Measurements from ENCODE around the gene RIMBP3C. TPM values are rescaled to one million over a fixed set of nuclear protein-coding genes. Genes with fewer than 3 reads are reported as not detected.
"Not testable (repeated sequence)": the region's sequence is repeated elsewhere in the genome, so short reads cannot be mapped to it uniquely, and the experiment has no call there.

Gene RIMBP3C
- polyA plus RNA-seq, 1 donor, result 0.35 TPM

DNA sequence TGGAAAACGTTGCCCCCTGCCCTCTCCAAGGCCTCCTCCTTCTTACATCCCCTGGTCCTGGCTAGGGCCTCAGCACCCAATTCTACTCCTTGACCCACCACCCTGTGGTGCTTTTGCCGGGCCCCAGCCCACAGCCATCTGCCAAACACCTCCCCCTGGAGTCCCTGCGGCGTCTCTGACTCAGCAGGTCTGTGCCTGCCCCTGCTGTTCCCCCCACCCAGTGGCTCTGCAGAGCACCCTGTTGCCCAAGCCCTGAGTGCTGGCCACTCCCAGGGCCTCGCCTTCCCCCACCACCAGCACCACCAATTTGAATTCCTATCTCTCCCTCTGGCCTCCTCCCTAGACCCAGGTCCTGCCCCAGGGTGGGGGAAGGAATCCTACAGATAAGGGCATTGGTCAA, 19.7 kb downstream of the RIMBP3C start:
- not testable (repeated sequence) for DNase-seq (ENCODE audit: low read depth)

DNA sequence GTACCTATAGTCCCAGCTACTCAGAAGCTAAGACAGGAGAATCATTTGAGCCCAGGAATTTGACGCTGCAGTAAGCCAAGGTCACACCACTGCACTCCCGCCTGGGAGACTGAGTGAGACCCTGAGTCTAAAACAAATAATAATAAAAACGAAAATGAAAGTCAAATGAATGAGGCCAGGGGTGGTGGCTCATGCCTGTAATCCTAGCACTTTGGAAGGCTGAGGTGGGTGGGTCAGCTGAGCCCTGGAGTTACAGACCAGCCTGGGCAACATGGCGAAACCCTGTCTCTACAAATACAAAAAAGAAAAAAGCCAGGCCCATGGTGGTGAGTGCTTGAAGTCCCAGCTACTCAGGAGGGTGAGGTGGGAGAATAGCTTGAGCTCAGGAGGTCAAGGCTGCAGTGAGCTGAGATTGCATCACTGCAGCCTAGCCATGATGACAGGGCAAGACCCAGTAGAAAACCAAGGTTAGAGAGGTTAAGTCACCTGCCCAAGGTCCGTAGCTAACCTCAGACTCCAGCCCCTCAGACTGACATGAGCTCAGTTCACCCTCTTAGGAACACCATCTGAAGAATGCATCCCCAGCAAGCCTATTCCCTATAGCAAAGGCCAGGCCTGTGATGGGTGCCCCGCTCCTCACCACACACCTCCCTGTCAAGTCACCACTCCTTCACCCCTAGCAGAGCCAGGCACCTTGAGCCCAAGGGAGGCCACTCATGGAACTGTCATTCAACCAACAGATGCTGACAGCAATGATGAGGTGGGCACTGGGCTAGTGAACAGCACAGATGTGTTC, 24.4 kb downstream of the RIMBP3C start:
- not testable (repeated sequence) for DNase-seq (ENCODE audit: low read depth)

DNA sequence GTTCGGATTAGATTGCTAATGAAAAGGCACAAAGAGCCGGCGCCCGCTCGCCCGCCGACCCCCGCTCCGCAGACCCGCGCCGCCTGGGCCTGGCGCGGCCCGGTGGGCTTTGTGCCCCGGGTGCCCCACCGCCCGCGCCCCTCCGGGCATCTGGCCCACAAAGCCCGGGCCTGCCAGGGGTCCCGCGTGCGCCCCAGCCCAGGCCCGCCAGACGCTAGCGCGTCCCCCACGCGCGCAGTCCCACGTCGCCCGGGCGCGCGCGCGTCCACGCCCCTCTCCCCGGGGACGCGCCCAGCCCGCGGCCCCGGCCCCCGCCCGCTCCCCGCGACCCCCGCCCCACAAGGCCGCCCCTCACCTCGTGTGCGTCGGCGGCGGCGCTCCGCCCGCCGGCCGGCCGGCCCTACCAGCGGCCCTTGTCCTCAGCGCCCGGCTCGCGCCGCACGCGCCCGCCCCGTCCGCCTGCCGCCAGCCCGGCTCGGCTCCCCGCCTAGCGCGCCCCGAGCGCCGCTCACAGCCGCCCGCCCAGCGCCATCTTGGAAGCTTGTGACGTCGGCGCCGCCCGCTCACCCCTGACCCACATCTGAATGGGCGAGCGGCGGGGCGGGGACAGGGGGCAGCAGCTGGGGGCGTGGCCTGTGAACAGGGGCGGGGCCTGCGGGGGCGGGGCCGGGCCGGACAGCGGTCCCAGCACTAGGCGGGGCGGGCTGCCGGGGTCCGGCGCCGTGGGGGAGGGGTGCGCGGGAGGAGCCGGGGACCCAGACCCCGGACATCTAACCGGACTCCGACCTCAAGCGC, 34.1 kb downstream of the RIMBP3C start:
- not testable (repeated sequence) for DNase-seq (ENCODE audit: low read depth)

DNA sequence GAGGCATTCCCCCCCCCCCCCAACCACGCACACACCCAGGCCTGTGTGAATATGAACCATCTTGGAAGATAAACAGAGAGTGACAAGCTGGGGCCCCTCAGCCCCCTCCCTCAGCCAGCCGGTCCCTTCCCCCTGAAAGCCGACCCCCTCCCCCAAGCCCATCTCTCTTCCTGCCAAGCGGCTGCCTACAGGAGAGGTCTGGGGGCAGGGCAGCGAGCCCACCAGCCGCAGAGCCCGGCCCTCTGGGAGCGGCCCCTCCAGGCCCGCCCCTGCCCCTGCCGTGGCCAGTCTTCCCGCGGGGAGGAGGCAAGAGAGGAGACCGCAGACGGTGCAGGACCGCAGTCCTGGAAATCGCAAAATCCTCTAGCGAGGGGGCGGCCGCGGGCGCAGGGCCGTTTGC, 34.7 kb downstream of the RIMBP3C start:
- DNase-seq (ENCODE audit: low read depth), result not testable (repeated sequence)

DNA sequence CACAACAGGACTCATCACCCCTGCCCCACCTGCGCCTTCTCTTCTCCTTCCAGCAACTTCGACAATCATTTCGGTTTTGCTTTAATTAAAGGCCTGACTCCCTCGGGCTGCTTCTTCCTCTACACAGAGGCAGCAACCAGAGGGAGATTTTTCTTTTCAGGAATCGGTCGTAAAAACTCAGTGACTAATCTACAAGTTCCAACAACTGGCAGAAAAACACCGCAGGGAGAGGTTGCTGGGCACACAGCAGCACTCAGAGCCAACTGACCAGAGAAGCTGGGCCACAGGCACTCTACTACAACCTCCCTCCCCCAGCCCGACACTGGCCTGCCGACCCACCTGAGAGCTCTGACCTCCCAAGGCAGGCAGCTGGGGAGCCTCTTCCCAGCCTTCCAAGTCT, 36.0 kb downstream of the RIMBP3C start:
- not testable (repeated sequence) for DNase-seq (ENCODE audit: low read depth)

DNA sequence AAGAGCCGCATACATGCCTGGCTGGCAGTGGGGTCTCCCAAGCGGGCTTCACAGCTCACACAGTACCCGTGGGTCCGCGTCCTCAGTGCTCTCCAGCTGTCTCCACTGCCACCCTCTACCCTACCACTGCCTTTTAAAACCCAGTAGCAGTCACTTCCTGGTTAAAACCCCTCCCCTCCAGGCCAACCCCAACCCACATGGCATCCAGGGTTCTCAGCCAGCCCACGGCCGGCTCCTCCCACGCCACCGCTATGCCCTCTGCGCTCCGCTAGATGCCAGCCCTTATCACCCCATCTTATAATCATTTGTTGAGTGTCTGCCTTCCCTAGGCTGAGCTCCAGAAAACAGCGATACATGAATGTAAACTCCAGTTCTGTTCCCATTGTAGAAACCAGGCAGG, 37.1 kb downstream of the RIMBP3C start:
- DNase-seq (ENCODE audit: low read depth), result not testable (repeated sequence)

DNA sequence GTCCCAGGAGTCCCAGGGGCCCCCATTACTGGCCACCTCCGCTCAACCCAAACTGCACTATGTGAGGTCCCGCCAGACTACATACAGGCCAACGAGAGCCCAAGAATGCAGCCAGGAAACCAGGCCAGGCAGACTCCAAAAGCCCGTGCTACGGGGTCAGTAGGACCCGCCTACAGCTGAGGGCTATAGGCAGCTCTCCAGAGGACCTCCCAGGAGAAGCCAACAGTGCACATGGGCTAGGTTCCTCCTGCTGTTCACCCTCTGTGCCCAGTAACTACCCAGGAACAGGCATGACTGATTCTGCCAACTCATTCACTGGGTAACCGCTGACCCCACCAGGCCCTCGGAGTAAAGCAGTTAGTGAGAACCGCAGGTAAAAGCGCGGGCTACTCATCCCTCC, 39.2 kb downstream of the RIMBP3C start:
- not testable (repeated sequence) for DNase-seq (ENCODE audit: low read depth)

DNA sequence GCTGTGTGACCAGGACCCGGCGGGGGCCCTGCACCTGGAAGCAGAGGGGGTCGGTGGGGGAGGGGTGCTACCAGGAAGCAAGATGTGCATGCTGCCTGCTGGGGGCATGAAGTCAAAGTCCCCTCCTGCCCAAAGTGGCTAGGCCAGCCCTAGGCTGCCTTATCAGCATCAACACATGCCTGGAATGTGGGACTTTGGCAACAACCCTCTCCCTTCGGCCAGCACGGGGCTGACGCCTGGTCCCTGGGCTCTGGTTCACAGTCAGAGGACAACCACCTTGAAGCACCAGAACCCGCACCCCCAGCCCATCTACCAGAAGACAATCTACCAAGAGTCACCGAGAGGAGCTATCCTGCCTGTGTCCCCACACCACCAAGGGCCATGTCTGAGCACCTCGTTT, 40.9 kb downstream of the RIMBP3C start:
- not testable (repeated sequence) for DNase-seq (ENCODE audit: low read depth)

DNA sequence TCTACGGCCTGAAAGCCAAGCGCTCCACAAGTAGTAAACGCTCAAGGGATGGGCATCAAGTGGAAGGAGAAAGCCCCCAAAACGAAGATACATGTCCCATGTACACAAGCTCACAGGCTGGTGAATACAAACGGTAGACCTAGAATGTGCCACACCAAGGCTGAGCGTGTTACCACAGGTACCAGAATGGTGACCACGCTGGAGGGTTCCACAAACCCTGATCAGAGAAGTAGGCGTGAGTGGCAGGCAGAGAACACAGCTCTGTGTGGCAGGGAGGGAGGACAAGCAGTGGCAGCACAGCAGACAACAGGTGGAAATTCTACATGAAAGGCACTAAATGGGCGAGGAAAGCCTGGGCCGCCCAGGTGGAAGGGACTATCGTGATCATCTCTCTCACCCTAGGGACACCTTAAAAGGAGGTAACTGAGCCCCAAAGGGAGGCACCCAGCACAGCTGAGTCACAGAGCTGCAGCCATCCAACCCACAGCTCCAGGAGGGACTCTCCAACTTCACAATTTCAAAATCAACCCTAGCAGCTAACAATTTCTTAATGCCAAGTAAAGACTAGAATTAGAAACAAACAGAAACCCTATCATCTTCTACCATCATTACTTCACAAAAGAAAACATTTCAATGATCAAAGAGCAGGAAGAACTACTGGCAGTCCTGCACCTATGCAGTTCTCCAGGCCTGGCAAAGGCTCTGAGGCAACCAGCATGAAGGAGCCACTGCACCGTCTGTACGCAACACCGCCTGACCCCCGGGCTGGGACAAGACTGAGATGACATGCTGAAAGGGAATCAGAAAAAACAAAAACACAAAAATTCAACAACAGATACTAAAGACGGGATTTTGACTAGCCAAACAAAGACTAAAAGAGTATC, 51.4 kb downstream of the RIMBP3C start:
- DNase-seq (ENCODE audit: low read depth), result not testable (repeated sequence)

DNA sequence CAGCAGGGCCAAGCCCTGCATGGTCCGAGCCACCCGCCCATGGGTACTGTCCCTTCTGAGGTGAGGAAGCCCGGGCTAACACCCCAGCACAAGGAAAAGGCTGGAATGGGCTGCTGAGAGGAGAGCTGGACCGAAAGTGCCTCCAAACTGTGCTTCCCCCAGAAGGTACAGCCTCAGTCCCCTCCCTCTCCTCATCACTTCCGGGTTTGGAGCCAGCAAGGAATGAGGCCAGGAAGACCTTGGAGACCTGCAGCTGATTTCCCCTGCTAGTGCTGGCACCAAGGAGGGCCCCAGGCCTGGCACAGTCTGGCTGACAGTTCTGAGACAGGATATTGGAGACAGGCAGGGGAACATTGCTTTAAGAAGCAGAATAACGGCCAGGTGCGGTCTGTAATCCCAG, 52.8 kb downstream of the RIMBP3C start:
- not testable (repeated sequence) for DNase-seq (ENCODE audit: low read depth)

DNA sequence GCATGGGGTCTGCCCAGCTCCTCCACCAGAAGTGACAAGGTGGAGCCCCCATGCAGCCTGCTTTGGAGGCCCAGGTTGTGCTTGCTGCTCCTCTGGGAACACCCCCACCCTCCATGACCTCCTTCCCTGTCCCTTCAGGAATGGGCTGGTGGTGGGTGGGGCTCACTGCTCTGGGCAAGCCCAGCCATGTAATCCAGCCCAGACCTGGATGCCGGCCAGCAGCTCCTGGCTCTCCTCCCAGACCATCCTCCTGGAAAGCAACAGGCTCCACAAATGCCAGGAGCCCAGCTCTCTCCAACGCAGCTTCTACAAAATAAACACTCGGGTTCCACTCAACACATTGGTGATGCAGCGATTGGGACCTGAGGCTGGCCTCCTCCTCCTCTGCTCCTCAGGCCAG, 53.3 kb downstream of the RIMBP3C start:
- not testable (repeated sequence) for DNase-seq (ENCODE audit: low read depth)

Other genes starting within 250 kb of the RIMBP3C start
- not detected for gene RIMBP3B, start 167.7 kb downstream of the RIMBP3C start, polyA plus RNA-seq (ENCODE audit: insufficient read length)
- gene HIC2, start 134.1 kb downstream of the RIMBP3C start, polyA plus RNA-seq (ENCODE audit: insufficient read length), result 4.6 TPM
- gene TMEM191C, start 84.1 kb downstream of the RIMBP3C start, polyA plus RNA-seq (ENCODE audit: insufficient read length), result 0.51 TPM
- 36.8 TPM for gene UBE2L3, start 16.3 kb upstream of the RIMBP3C start, polyA plus RNA-seq (ENCODE audit: insufficient read length)
- 4.9 TPM for gene YDJC, start 78.6 kb upstream of the RIMBP3C start, polyA plus RNA-seq (ENCODE audit: insufficient read length)
- gene CCDC116, start 81.3 kb upstream of the RIMBP3C start, polyA plus RNA-seq (ENCODE audit: insufficient read length), result 0.51 TPM
- 6.4 TPM for gene SDF2L1, start 90.8 kb upstream of the RIMBP3C start, polyA plus RNA-seq (ENCODE audit: insufficient read length)
- gene PPIL2, start 114.6 kb upstream of the RIMBP3C start, polyA plus RNA-seq (ENCODE audit: insufficient read length), result 28.6 TPM
- 18.6 TPM for gene YPEL1, start 184.3 kb upstream of the RIMBP3C start, polyA plus RNA-seq (ENCODE audit: insufficient read length)